ENCODE results near the gene GDI1.
A peak's percentile ranks its signal among the peaks of the same experiment; 100 is the strongest.

Gene GDI1

GRCh38 chrX:154429711-154430110 is 7.2 kb upstream of the GDI1 start:
- TF ChIP-seq POLR2A (IDR thresholded peaks at IDR 0.05; ENCODE audit: extremely low read depth, insufficient read length) (no peak), MAX (IDR thresholded peaks at IDR 0.05; ENCODE audit: low read depth, low read length) (no peak), CTCF (IDR thresholded peaks at IDR 0.05; ENCODE audit: low read depth, low read length) (no peak), MYC (IDR thresholded peaks at IDR 0.05; ENCODE audit: low read depth, low read length) (no peak)
- DNase-seq (ENCODE audit: low read depth), result no peak
- peak overlapping the region; percentile 66 for H3K4me3 ChIP-seq (ENCODE audit: low read depth, low read length)

GRCh38 chrX:154430479-154430878 is 6.5 kb upstream of the GDI1 start:
- TF ChIP-seq POLR2A (IDR thresholded peaks at IDR 0.05; ENCODE audit: extremely low read depth, insufficient read length) (no peak), CTCF (IDR thresholded peaks at IDR 0.05; ENCODE audit: low read depth, low read length) (no peak), MAX (IDR thresholded peaks at IDR 0.05; ENCODE audit: low read depth, low read length) (no peak), MYC (IDR thresholded peaks at IDR 0.05; ENCODE audit: low read depth, low read length) (no peak)
- DNase-seq (ENCODE audit: low read depth), result peak; percentile 42
- H3K4me3 ChIP-seq (ENCODE audit: low read depth, low read length), result peak overlapping the region; percentile 46

- peak overlapping the region; percentile 46 for H3K4me3 ChIP-seq (ENCODE audit: low read depth, low read length)
- no peak for TF ChIP-seq MAX (IDR thresholded peaks at IDR 0.05; ENCODE audit: low read depth, low read length)
- TF ChIP-seq POLR2A (IDR thresholded peaks at IDR 0.05; ENCODE audit: extremely low read depth, insufficient read length), result no peak
- no peak for TF ChIP-seq MYC (IDR thresholded peaks at IDR 0.05; ENCODE audit: low read depth, low read length)
- TF ChIP-seq CTCF (IDR thresholded peaks at IDR 0.05; ENCODE audit: low read depth, low read length), result no peak
- DNase-seq (ENCODE audit: low read depth), result peak; percentile 81
Measured at GRCh38 chrX:154430916-154431315, 6.0 kb upstream of the GDI1 start.

- no peak for TF ChIP-seq CTCF (IDR thresholded peaks at IDR 0.05; ENCODE audit: low read depth, low read length)
- TF ChIP-seq MAX (IDR thresholded peaks at IDR 0.05; ENCODE audit: low read depth, low read length), result no peak
- no peak for TF ChIP-seq MYC (IDR thresholded peaks at IDR 0.05; ENCODE audit: low read depth, low read length)
- no peak for TF ChIP-seq POLR2A (IDR thresholded peaks at IDR 0.05; ENCODE audit: extremely low read depth, insufficient read length)
- H3K4me3 ChIP-seq (ENCODE audit: low read depth, low read length), result peak overlapping the region; percentile 46
- DNase-seq (ENCODE audit: low read depth), result peak; percentile 83
Measured at GRCh38 chrX:154431341-154431740, 5.6 kb upstream of the GDI1 start.

GRCh38 chrX:154432210-154432609 is 4.7 kb upstream of the GDI1 start:
- TF ChIP-seq CTCF (IDR thresholded peaks at IDR 0.05; ENCODE audit: low read depth, low read length) (no peak), POLR2A (IDR thresholded peaks at IDR 0.05; ENCODE audit: extremely low read depth, insufficient read length) (no peak), MYC (IDR thresholded peaks at IDR 0.05; ENCODE audit: low read depth, low read length) (no peak), MAX (IDR thresholded peaks at IDR 0.05; ENCODE audit: low read depth, low read length) (no peak)

GRCh38 chrX:154433605-154434004 is 3.3 kb upstream of the GDI1 start:
- TF ChIP-seq MYC (IDR thresholded peaks at IDR 0.05; ENCODE audit: low read depth, low read length) (no peak), CTCF (IDR thresholded peaks at IDR 0.05; ENCODE audit: low read depth, low read length) (no peak), MAX (IDR thresholded peaks at IDR 0.05; ENCODE audit: low read depth, low read length) (no peak), POLR2A (IDR thresholded peaks at IDR 0.05; ENCODE audit: extremely low read depth, insufficient read length) (no peak)
- no peak overlapping the region for H3K4me3 ChIP-seq (ENCODE audit: low read depth, low read length)
- DNase-seq (ENCODE audit: low read depth), result no peak

More at GRCh38 chrX:154432210-154432609, 4.7 kb upstream of the GDI1 start:
- H3K4me3 ChIP-seq (ENCODE audit: low read depth, low read length), result no peak overlapping the region
- no peak for DNase-seq (ENCODE audit: low read depth)

Data from NB4 (cell line).